Spleen (tissue), 11 donors: Measurements from ENCODE around the gene SARNP. TPM values are rescaled to one million over a fixed set of nuclear protein-coding genes. Genes with fewer than 3 reads are reported as not detected.

Source experiments
- DNase-seq: peaks from one replicate; pipeline ENCODE4 v3.0.0-alpha.2; 2020
- H3K27ac ChIP-seq, 8 donors: fragments of 200-600 bp; sonication (generic) in 7 of 8; 1 replicate in 4 of 8; 2 replicates in 4 of 8; pipeline versions ENCODE4 v1.5.0 to v1.8.0; 2016 to 2021; ENCODE audit warnings: inconsistent platforms in 4 of 8, mild to moderate bottlenecking in 4 of 8, moderate library complexity in 1 of 8
- H3K27me3 ChIP-seq, 7 donors: fragments of 200-600 bp; sonication (generic) in 6 of 7; replicated peaks in 1 of 7; 1 replicate in 4 of 7; 2 replicates in 3 of 7; pipeline versions ENCODE4 v1.5.0 to v1.8.0; 2016 to 2021; ENCODE audit warnings: inconsistent platforms in 3 of 7, mild to moderate bottlenecking in 1 of 7
- H3K36me3 ChIP-seq, 6 donors: fragments of 200-600 bp; sonication (generic) in 5 of 6; 1 replicate in 4 of 6; 2 replicates in 2 of 6; pipeline versions ENCODE4 v1.5.0 to v1.8.0; 2016 to 2021; ENCODE audit warnings: inconsistent platforms in 2 of 6
- H3K4me1 ChIP-seq, 6 donors: fragments of 200-600 bp; sonication (generic) in 5 of 6; 1 replicate in 3 of 6; 2 replicates in 3 of 6; pipeline versions ENCODE4 v1.5.0 to v1.8.0; 2016 to 2021; ENCODE audit warnings: inconsistent platforms in 3 of 6
- H3K4me3 ChIP-seq, 8 donors: fragments of 200-600 bp; sonication (generic) in 7 of 8; 1 replicate in 4 of 8; 2 replicates in 4 of 8; pipeline versions ENCODE4 v1.5.0 to v1.8.0; 2016 to 2021; ENCODE audit warnings: inconsistent platforms in 4 of 8, mild to moderate bottlenecking in 4 of 8, moderate library complexity in 2 of 8
- H3K9me3 ChIP-seq, 8 donors: fragments of 200-600 bp; sonication (generic) in 7 of 8; 1 replicate in 4 of 8; 2 replicates in 4 of 8; pipeline versions ENCODE4 v1.5.0 to v1.8.0; 2016 to 2021; ENCODE audit warnings: inconsistent platforms in 4 of 8
- CTCF ChIP-seq, 11 experiments: fragments of 200-600 bp in 7 of 11; fragments of 450-650 bp in 4 of 11; sonication (generic) in 4 of 11; IDR thresholded peaks in 8 of 11; conservative IDR thresholded peaks in 3 of 11; 1 replicate in 7 of 11; 2 replicates in 4 of 11; pipeline versions ENCODE4 v1.4.0 to v1.8.0; 2016 to 2021; ENCODE audit warnings: antibody characterized with exemption in 11 of 11, inconsistent platforms in 4 of 11, mild to moderate bottlenecking in 1 of 11
- POLR2A ChIP-seq, 3 donors: fragments of 450-650 bp; IDR thresholded peaks; one replicate each; pipeline ENCODE4 v1.5.1; 2017; ENCODE audit warnings: antibody characterized with exemption in 3 of 3, mild to moderate bottlenecking in 1 of 3
- POLR2AphosphoS5 ChIP-seq, 3 donors: sonication (generic); formaldehyde crosslinking; IDR thresholded peaks; one replicate each; pipeline ENCODE4 v1.5.1; 2017; ENCODE audit warnings: antibody characterized with exemption in 3 of 3
- WGBS, 5 donors: extraction: QIAGEN DNeasy Blood & Tissue Kit in 3 of 5; methylation state at CpG; one replicate each; pipeline versions ENCODE4 v1.1.5 to v1.1.7; 2013 to 2018; 5-methylcytosine and 5-hydroxymethylcytosine counted together
- intact Hi-C: fragments of 100-400 bp; cut with DNase I; formaldehyde crosslinking; loops from one replicate; pipeline ENCODE4 v1.15.0; 2023; ENCODE audit warnings: low total_unique reads
- polyA plus RNA-seq, 3 donors: library from polyadenylated mRNA; stranded (reverse); fragments of 200-250 nt; gene quantifications; one replicate each; pipeline ENCODE4 v1.2.1, GENCODE V29; 2013
- total RNA-seq, 7 donors: library from RNA; depleted of rRNA in 3 of 7; stranded (reverse); fragments of >200 nt in 3 of 7; fragmentation: NEBNext Ultra II Directional in 4 of 7; extraction: Animal tissue kit (Norgen Biotek cat#: 25700) in 4 of 7; gene quantifications; one replicate each; pipeline versions ENCODE4 v1.1.0 to v1.2.1, GENCODE V29; 2016 to 2021
- donor health status: healthy with polysubstance abuse.
- donor health status: DM: no; HTN: no; CAD: no; lungs with moderate emphysema.
- donor health status: DM: no; HTN: no; CAD: no.
- donor health status: Bipolar disorder and iron deficiency.
- donor health status: healthy.
- donor health status: DM: no; HTN: no; CAD: no.
- donor health status: DM: yes; HTN: yes; CAD: no.

The SARNP gene
- total and polyA plus RNA-seq, 10 donors: 40.0 to 97.6 (median 60.3) TPM

GRCh38 chr12:55725556-55725955 lies 92.0 kb downstream of the SARNP start:
- Histone ChIP-seq H3K9me3 (no peaks in the 10 kb centered on the region), H3K4me1 (peaks cover 33 to 92% (median 66%) of the 10 kb centered on the region in 6 donors), H3K27ac (peak overlapping the region in 3 of 8 donors; percentile 13 to 64 (median 16)), H3K27me3 (no peaks in the 10 kb centered on the region), H3K36me3 (peaks cover 0 to 71% (median 36%) of the 10 kb centered on the region in 6 donors), H3K4me3 (no peak overlapping the region)
- intact Hi-C loops: no loop called here
- WGBS, 5 donors: 72 to 88% (median 80%) methylated on average over 3 of the region's 3 CpGs
- no peak for DNase-seq
- TF ChIP-seq CTCF (IDR thresholded peaks at IDR 0.05 in 8 of 11, conservative IDR thresholded peaks at IDR 0.05 in 3 of 11) (no peak), POLR2AphosphoS5 (IDR thresholded peaks at IDR 0.05) (no peak), POLR2A (IDR thresholded peaks at IDR 0.05) (no peak)

GRCh38 chr12:55724940-55725309 lies 92.6 kb downstream of the SARNP start:
- DNase-seq: no peak
- peak overlapping the region in 4 of 8 donors; percentile 15 to 64 (median 40) for H3K27ac ChIP-seq
- peaks cover 34 to 92% (median 66%) of the 10 kb centered on the region in 6 donors for H3K4me1 ChIP-seq
- H3K27me3 ChIP-seq: no peaks in the 10 kb centered on the region
- H3K9me3 ChIP-seq: no peaks in the 10 kb centered on the region
- no peak overlapping the region for H3K4me3 ChIP-seq
- intact Hi-C loops: no loop called here
- no peak for TF ChIP-seq CTCF (IDR thresholded peaks at IDR 0.05 in 8 of 11, conservative IDR thresholded peaks at IDR 0.05 in 3 of 11)
- no peak for TF ChIP-seq POLR2A (IDR thresholded peaks at IDR 0.05)
- 55 to 73% (median 66%) methylated on average over 3 of the region's 3 CpGs for WGBS, 5 donors
- H3K36me3 ChIP-seq: peaks cover 0 to 77% (median 42%) of the 10 kb centered on the region in 6 donors

GRCh38 chr12:55724226-55724939 lies 93.1 kb downstream of the SARNP start:
- H3K4me1 ChIP-seq: peaks cover 34 to 92% (median 67%) of the 10 kb centered on the region in 6 donors
- H3K27ac ChIP-seq: peak overlapping the region in 5 of 8 donors; percentile 15 to 64 (median 35)
- no peaks in the 10 kb centered on the region for H3K9me3 ChIP-seq
- WGBS, 5 donors: 34 to 62% (median 57%) methylated on average over 7 to 11 of the region's 11 CpGs
- no peaks in the 10 kb centered on the region for H3K27me3 ChIP-seq
- peak in 10 of 11 experiments; percentile 33 to 76 (median 60) for TF ChIP-seq CTCF (IDR thresholded peaks at IDR 0.05 in 8 of 11, conservative IDR thresholded peaks at IDR 0.05 in 3 of 11)
- TF ChIP-seq POLR2A (IDR thresholded peaks at IDR 0.05): no peak
- peak; percentile 57 to 80 (median 68) for TF ChIP-seq POLR2AphosphoS5 (IDR thresholded peaks at IDR 0.05)
- intact Hi-C loops: no loop called here
- H3K36me3 ChIP-seq: peaks cover 0 to 82% (median 46%) of the 10 kb centered on the region in 6 donors
- peak; percentile 91 for DNase-seq
- H3K4me3 ChIP-seq: no peak overlapping the region

- Histone ChIP-seq H3K9me3 (no peaks in the 10 kb centered on the region), H3K27me3 (no peaks in the 10 kb centered on the region), H3K36me3 (peaks cover 0 to 90% (median 47%) of the 10 kb centered on the region in 6 donors), H3K4me3 (no peak overlapping the region), H3K4me1 (peaks cover 34 to 95% (median 70%) of the 10 kb centered on the region in 6 donors), H3K27ac (peak overlapping the region in 5 of 8 donors; percentile 23 to 64 (median 35))
- WGBS, 5 donors: 69 to 80% (median 75%) methylated on average over 10 of the region's 10 CpGs
- intact Hi-C loops: no loop called here
- TF ChIP-seq POLR2AphosphoS5 (IDR thresholded peaks at IDR 0.05) (peak; percentile 53 to 64 (median 56)), CTCF (IDR thresholded peaks at IDR 0.05 in 8 of 11, conservative IDR thresholded peaks at IDR 0.05 in 3 of 11) (no peak), POLR2A (IDR thresholded peaks at IDR 0.05) (no peak)
- DNase-seq: no peak
Observed at GRCh38 chr12:55723516-55724225, 93.9 kb downstream of the SARNP start.
